GM19397 (cell line): ENCODE results near the gene GNPTAB.

ENCODE experiments used
- ATAC-seq: cut with Tn5 transposase; IDR thresholded peaks from one replicate; pipeline ENCODE4 v1.9.1; 2021; ENCODE audit warnings: mild to moderate bottlenecking, moderate library complexity; ENCODE audit not compliant: unreplicated experiment

The GNPTAB gene

DNA sequence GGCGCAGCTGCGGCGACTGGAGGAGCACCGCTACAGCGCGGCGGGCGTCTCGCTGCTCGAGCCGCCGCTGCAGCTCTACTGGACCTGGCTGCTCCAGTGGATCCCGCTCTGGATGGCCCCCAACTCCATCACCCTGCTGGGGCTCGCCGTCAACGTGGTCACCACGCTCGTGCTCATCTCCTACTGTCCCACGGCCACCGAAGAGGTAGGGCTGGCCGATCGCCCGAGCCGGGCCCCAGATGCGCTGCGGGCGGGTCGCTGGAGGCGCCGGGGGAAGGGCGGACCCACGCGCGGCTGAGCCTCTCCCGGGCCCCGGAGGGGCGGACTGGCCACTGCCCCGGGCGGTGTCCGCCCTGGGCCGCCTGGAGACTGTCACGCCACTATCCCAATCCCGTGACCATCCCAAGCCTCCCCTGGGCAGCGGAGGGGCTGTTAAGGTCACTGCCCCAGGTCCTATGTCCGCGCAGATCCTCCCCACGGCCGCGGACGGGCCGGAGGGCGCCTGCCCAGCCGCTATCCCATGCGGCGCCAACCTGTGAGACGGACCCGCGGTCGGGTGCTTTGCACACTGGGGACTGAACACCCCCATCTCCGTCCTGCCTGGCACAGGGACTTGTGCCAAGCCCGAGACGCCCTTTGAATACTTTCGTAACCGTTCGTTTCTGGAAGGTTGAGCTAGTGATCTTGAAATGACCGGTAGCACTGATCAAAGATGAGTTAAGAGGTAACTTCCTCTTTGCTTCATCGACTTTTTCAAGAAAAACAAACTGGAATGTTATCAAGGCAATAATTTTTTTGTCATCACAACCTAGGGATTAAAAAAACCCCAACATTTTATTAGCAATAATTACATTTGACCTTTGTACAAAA is 132.6 kb downstream of the GNPTAB start:
- ATAC-seq, result peak; percentile 36

DNA sequence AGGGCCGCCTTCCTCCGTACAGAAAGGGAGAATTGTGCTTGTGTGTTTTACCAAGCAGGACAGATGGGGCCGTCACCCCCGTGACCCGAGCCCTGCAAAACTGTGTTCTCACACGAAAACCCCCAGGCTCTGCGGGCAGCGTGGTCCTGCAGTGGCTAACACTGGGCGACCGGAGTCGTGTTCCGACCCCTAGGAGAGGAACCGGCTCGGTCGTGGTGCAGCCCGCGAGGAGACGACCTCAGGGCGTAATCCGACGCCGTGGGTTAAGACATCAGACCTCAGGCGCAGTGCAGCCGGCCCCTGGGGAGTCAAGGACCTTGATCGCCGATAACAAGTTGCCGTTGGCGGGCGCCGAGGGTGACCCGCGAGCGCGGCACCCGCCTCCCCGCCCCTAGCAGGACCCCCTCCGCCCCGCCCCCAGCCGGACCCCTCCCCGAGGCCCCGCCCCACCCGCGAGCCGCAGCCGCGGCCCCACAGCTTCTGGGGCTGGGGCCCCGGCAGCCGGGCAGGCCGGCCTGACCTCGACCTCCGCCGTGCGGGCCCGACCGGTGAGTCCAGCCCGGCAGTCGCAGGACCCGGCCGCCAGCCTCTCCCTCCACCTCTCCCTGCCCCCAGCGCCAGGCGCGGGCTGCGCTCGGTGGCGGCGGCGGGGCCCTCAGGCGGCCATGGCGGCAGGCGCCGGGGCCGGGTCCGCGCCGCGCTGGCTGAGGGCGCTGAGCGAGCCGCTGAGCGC is 133.4 kb downstream of the GNPTAB start, which contains the start of gene CHPT1:
Gene CHPT1 (plus strand): TSS at position 444 of the 733 bp plus-strand sequence. CDS start 222 bp downstream, at position 666.
- ATAC-seq, result peak; percentile 75

DNA sequence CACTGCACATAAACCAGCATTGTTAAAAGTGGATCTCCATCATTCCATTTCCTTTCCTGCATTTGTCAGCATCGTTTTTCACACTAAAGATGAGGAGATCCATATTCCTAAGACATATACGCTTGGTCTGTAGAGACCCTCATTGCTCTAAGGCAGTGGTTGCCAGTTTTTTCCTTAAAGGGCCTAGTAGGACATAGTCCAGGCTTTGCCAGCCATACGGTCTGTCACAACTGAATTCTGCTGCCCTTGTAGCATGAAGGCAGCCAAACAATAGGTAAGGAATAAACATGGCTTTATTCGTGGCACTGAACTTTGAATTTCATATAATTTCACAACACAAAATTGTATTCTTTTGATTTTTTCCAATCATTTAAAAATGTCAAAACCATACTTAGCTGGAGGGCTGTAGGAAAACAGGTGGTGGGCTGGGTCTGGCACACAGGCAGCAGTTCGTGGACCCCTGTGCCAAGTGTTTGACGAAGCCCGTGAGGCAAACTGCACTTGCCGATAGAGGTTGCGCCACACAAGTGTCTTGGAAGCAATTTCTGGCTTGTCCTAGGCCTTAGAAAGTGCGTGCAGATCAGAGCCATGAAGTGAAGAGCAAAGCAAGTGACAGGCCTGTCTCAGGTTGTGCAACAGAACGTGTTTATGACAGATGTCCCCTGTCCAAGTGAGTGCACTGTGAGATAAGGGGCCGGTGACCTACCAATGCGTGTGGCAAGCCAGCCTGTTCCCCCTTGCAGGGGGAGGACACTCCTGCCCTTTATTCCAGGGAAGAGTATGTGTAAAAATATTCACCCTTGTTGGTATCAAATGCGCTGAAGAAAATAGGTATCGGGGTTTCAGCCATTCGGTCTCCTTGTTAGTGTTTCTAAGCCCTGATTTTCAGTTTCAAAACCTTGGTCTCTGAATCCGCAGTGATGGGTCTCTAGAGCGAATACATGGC is 134.2 kb downstream of the GNPTAB start:
- no peak for ATAC-seq

DNA sequence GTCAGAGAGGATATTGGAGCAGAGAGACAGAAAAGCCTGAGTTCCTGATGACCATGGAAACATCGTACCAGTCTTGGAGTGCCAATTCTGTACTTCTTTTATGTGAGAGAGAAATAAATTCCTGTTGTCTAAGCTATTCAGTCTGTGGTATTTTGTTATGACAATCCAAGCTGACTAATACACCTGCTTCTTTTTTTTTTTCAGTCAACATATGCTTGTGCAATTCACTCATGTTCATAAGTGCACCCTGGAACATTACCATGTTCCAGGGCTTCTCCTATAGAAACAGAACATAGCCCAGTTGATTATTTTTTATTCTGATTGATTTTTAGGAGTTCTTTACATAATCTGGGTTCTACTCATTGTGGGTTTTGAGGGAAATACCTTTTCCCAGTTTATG is 135.1 kb downstream of the GNPTAB start:
- ATAC-seq, result no peak
